ENCODE measurements around the gene GABRG3. TPM values are rescaled to one million over a fixed set of nuclear protein-coding genes. Genes with fewer than 3 reads are reported as not detected.

GABRG3 gene
- total RNA-seq, 1 experiment from 2014 or later: not detected

DNA sequence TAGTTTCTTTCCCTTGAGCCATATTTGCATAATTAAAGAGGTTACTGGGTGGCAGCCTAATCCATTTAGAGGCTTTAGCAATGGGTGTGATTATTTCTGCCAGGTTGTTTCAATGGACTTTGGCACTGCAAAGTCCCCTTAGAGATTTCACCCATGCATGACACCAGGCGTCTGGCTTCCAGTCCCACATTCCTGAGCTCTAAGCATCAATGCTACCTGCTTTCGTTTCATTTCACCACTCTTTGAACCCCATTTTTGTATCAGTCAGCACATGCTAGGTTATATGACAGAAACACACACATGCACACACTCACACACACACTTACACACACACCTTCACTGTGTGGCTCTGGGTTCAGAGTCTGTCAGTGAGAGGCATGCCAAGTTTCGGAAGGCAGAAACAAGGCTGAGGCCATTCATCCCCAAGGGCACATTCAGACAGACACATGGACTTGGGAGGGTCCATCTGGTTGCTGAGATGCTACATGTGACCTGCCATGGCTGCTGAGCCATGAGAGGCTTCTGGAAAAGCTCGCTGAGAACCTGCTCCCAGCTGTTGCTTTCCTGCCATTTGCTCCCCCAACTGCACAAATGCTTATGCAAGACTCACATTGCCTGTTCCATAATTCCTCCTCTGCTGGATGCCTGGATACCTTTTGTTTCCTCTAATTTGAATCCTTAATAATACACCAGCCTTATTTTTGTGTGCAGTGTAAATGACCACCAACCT, 354.1 kb downstream of the GABRG3 start:
- Histone ChIP-seq H3K9me2 (ENCODE audit: insufficient read depth) (no peaks in the 10 kb centered on the region), H3K9ac (ENCODE audit: low read length) (no peak overlapping the region), H3K79me2 (ENCODE audit: insufficient read depth, low read length) (no peaks in the 10 kb centered on the region), H3K4me3 (replicated peaks in 1 of 2; ENCODE audit: low read depth in 1 of 2, low read length in 2 of 2) (no peak overlapping the region), H3K9me3 (ENCODE audit: control insufficient read depth in 1 of 2, insufficient read depth in 1 of 2, low read depth in 1 of 2, low read length in 2 of 2) (peaks cover 33 to 51% of the 10 kb centered on the region in 2 experiments; a peak in 2 of 4 replicates), H4K20me1 (ENCODE audit: insufficient read depth) (no peaks in the 10 kb centered on the region), H3K27ac (ENCODE audit: low read depth, low read length) (no peak overlapping the region), H2AFZ (ENCODE audit: low read depth, low read length, poor library complexity, severe bottlenecking) (no peak overlapping the region), H3K36me3 (ENCODE audit: control insufficient read depth in 1 of 2, insufficient read depth in 2 of 2, low read length in 2 of 2) (no peaks in the 10 kb centered on the region), H3K4me2 (ENCODE audit: low read length) (no peak overlapping the region), H3K27me3 (ENCODE audit: insufficient read depth, low read length) (no peaks in the 10 kb centered on the region), H3K4me1 (ENCODE audit: control insufficient read depth in 1 of 2, insufficient read depth in 2 of 2, low read length in 2 of 2) (no peaks in the 10 kb centered on the region)
- ChIA-PET CTCF (no interaction called here), POLR2A (no interaction called here), RAD21 (ENCODE audit: low non-redundant PET in 1 of 2, low total read pairs in 2 of 2, uncharacterized antibody in 2 of 2, unreplicated experiment in 2 of 2) (no interaction called here)
- BruUV-seq (replicated peaks): no TSS peak
- intact Hi-C loops (cut with micrococcal nuclease): no loop called here
- TF ChIP-seq POLR2AphosphoS5 (IDR thresholded peaks at IDR 0.05; ENCODE audit: low read depth, low read length) (no peak), RAD21 (IDR thresholded peaks at IDR 0.05; ENCODE audit: low read depth) (no peak), EGR1 (IDR thresholded peaks at IDR 0.05; ENCODE audit: low read depth) (no peak), FOSL1 (IDR thresholded peaks at IDR 0.05; ENCODE audit: low read depth) (no peak), REST (IDR thresholded peaks at IDR 0.05; ENCODE audit: low read depth) (no peak)
- ATAC-seq (no peak), DNase-seq (ENCODE audit: low read depth, low spot score) (no peak)

All from HCT116 (cell line).